H1 (cell line): ENCODE measurements around the gene MPC1. TPM values are rescaled to one million over a fixed set of nuclear protein-coding genes. Genes with fewer than 3 reads are reported as not detected.

Experiments used
- CTCF ChIA-PET: fragments of 300-600 bp; sonication (Branson Sonifier 250); formaldehyde crosslinking; loops from one replicate; lab custom pipeline; 2021; ENCODE audit not compliant: partially characterized antibody; lab: Charles Lee
- POLR2A ChIA-PET: fragments of 300-600 bp; sonication (Branson Sonifier 250); formaldehyde crosslinking; loops from one replicate; lab custom pipeline; 2021; ENCODE audit warnings: inconsistent platforms; ENCODE audit not compliant: partially characterized antibody; lab: Charles Lee
- DNase-seq, 2 experiments: peaks; one replicate each; pipeline versions ENCODE4 v3.0.0 to v3.0.0-alpha.2; 2010 to 2022; ENCODE audit warnings: low spot score in 2 of 2, low read depth in 1 of 2, mixed read lengths in 1 of 2
- FAIRE-seq: peaks from 2 replicates; lab custom pipeline; 2011; peaks lifted over from hg19 to GRCh38; lab: Jason Lieb, UNC
- H2AFZ ChIP-seq: 2 replicates; pipeline ENCODE4 v1.8.1; 2012; ENCODE audit warnings: low read length, inconsistent platforms
- H2AK5ac ChIP-seq: 2 replicates; pipeline ENCODE4 v1.6.1; 2013; ENCODE audit warnings: low read depth, low read length
- H2BK120ac ChIP-seq: replicated peaks from 2 replicates; pipeline ENCODE3; 2013; ENCODE audit warnings: low read depth, low read length, inconsistent platforms
- H2BK12ac ChIP-seq: 2 replicates; pipeline ENCODE4 v1.6.1; 2013; ENCODE audit warnings: low read depth, low read length
- H2BK15ac ChIP-seq: 2 replicates; pipeline ENCODE4 v1.6.1; 2013; ENCODE audit warnings: low read length
- H2BK20ac ChIP-seq: 2 replicates; pipeline ENCODE4 v1.6.1; 2013; ENCODE audit warnings: low read length
- H2BK5ac ChIP-seq: 2 replicates; pipeline ENCODE4 v1.6.1; 2013; ENCODE audit warnings: low read depth, low read length
- H3K14ac ChIP-seq: 2 replicates; pipeline ENCODE4 v1.6.1; 2013; ENCODE audit warnings: inconsistent platforms; ENCODE audit not compliant: insufficient read length
- H3K18ac ChIP-seq: 2 replicates; pipeline ENCODE4 v1.6.1; 2013; ENCODE audit warnings: low read length; ENCODE audit errors: extremely low read depth
- H3K23ac ChIP-seq: 2 replicates; pipeline ENCODE4 v1.6.1; 2013; ENCODE audit warnings: inconsistent platforms; ENCODE audit not compliant: insufficient read length
- H3K23me2 ChIP-seq: 2 replicates; pipeline ENCODE4 v1.6.1; 2013; ENCODE audit warnings: low read depth, low read length
- H3K27ac ChIP-seq: 2 replicates; pipeline ENCODE4 v1.6.1; 2011; ENCODE audit warnings: low read depth, low read length, inconsistent platforms
- H3K27me3 ChIP-seq, 4 experiments: replicated peaks in 1 of 4; 1 replicate in 1 of 4; 2 replicates in 3 of 4; pipeline versions ENCODE4 v1.6.1 to v1.8.1; 2011 to 2013; ENCODE audit warnings: low read length in 3 of 4, mild to moderate bottlenecking in 3 of 4, inconsistent platforms in 2 of 4, mixed read lengths in 2 of 4, moderate library complexity in 1 of 4; ENCODE audit not compliant: control insufficient read depth in 3 of 4, insufficient read depth in 3 of 4; ENCODE audit errors: extremely low read depth in 1 of 4
- H3K36me3 ChIP-seq, 4 experiments: 2 replicates each; pipeline versions ENCODE4 v1.6.1 to v1.8.1; 2011 to 2013; ENCODE audit warnings: mild to moderate bottlenecking in 4 of 4, low read length in 3 of 4, moderate library complexity in 2 of 4, control low read depth in 1 of 4, inconsistent platforms in 1 of 4; ENCODE audit not compliant: insufficient read depth in 4 of 4, control insufficient read depth in 2 of 4
- H3K4ac ChIP-seq: replicated peaks from 2 replicates; pipeline ENCODE3; 2013; ENCODE audit warnings: low read length, low read depth, mixed read lengths, inconsistent platforms; ENCODE audit not compliant: insufficient read length
- H3K4me1 ChIP-seq, 4 experiments: replicated peaks in 1 of 4; 1 replicate in 1 of 4; 2 replicates in 3 of 4; pipeline versions ENCODE4 v1.6.1 to v1.8.1; 2011 to 2013; ENCODE audit warnings: low read length in 3 of 4, inconsistent platforms in 2 of 4, mixed read lengths in 1 of 4; ENCODE audit not compliant: insufficient read depth in 4 of 4, control insufficient read depth in 3 of 4
- H3K4me2 ChIP-seq, 2 experiments: 2 replicates each; pipeline versions ENCODE4 v1.6.1 to v1.8.1; 2011 to 2013; ENCODE audit warnings: low read depth in 2 of 2, low read length in 2 of 2, control low read depth in 1 of 2, inconsistent platforms in 1 of 2, mild to moderate bottlenecking in 1 of 2; ENCODE audit not compliant: insufficient read depth in 1 of 2
- H3K4me3 ChIP-seq, 4 experiments: fragments of 200-600, 300-600 bp in 1 of 4; sonication (generic), shearing (Covaris generic), sonication (Bioruptor Twin) in 1 of 4; 2 replicates each; pipeline versions ENCODE4 v1.5.1 to v1.8.1; 2011 to 2016; ENCODE audit warnings: low read length in 4 of 4, low read depth in 3 of 4, control low read depth in 2 of 4, inconsistent platforms in 2 of 4, mild to moderate bottlenecking in 2 of 4, mixed read lengths in 1 of 4, moderate library complexity in 1 of 4; ENCODE audit not compliant: insufficient read depth in 2 of 4; ENCODE audit errors: extremely low read depth in 1 of 4
- H3K56ac ChIP-seq: replicated peaks from 2 replicates; pipeline ENCODE3; 2013; ENCODE audit warnings: low read depth, mild to moderate bottlenecking, mixed read lengths, low read length, inconsistent platforms; ENCODE audit not compliant: insufficient read length
- H3K79me1 ChIP-seq: 2 replicates; pipeline ENCODE4 v1.6.1; 2013; ENCODE audit warnings: low read depth, low read length, control low read depth
- H3K79me2 ChIP-seq, 2 experiments: 2 replicates each; pipeline versions ENCODE4 v1.6.1 to v1.8.1; 2012 to 2013; ENCODE audit warnings: low read length in 2 of 2, mild to moderate bottlenecking in 2 of 2, inconsistent platforms in 1 of 2; ENCODE audit not compliant: insufficient read depth in 2 of 2, control insufficient read depth in 1 of 2
- H3K9ac ChIP-seq, 4 experiments: replicated peaks in 1 of 4; 1 replicate in 1 of 4; 2 replicates in 3 of 4; pipeline versions ENCODE4 v1.6.1 to v1.8.1; 2011 to 2013; ENCODE audit warnings: low read depth in 3 of 4, low read length in 3 of 4, control low read depth in 2 of 4, mild to moderate bottlenecking in 2 of 4, moderate library complexity in 2 of 4, inconsistent platforms in 1 of 4; ENCODE audit errors: extremely low read depth in 1 of 4
- H3K9me3 ChIP-seq, 2 experiments: 2 replicates each; pipeline versions ENCODE4 v1.6.1 to v1.8.1; 2012 to 2013; ENCODE audit warnings: mild to moderate bottlenecking in 2 of 2, moderate library complexity in 2 of 2, control low read depth in 1 of 2, inconsistent platforms in 1 of 2, low read depth in 1 of 2, low read length in 1 of 2, mixed read lengths in 1 of 2; ENCODE audit not compliant: insufficient read depth in 2 of 2
- H4K20me1 ChIP-seq, 2 experiments: replicated peaks in 1 of 2; 2 replicates each; pipeline versions ENCODE3 to v1.8.1; 2011 to 2013; ENCODE audit warnings: inconsistent platforms in 2 of 2, low read length in 2 of 2, mild to moderate bottlenecking in 1 of 2; ENCODE audit not compliant: insufficient read depth in 2 of 2, control insufficient read depth in 1 of 2
- H4K5ac ChIP-seq: 2 replicates; pipeline ENCODE4 v1.6.1; 2013; ENCODE audit warnings: low read length, low read depth, mixed read lengths, inconsistent platforms; ENCODE audit not compliant: insufficient read length
- H4K8ac ChIP-seq: 2 replicates; pipeline ENCODE4 v1.8.0; 2013; ENCODE audit warnings: mild to moderate bottlenecking, moderate library complexity, low read length, inconsistent platforms; ENCODE audit not compliant: insufficient read depth; ENCODE audit errors: extremely low read depth
- H4K91ac ChIP-seq: replicated peaks from 2 replicates; pipeline ENCODE3; 2013; ENCODE audit warnings: low read length, mixed read lengths, inconsistent platforms; ENCODE audit not compliant: insufficient read length
- FOSL1 ChIP-seq: IDR thresholded peaks from 2 replicates; pipeline ENCODE4 v1.6.1; 2011; ENCODE audit warnings: mild to moderate bottlenecking, low read depth, low read length, moderate library complexity; ENCODE audit not compliant: insufficient read depth
- KDM5A ChIP-seq: fragments of 200-600 bp; IDR thresholded peaks from 2 replicates; pipeline ENCODE4 v1.7.1; 2012; ENCODE audit warnings: mild to moderate bottlenecking, low read length, inconsistent platforms, mixed read lengths
- NRF1 ChIP-seq: IDR thresholded peaks from 2 replicates; pipeline ENCODE4 v1.6.1; 2011; ENCODE audit warnings: mild to moderate bottlenecking, low read depth, low read length, improper control_type of control experiment
- SIN3A ChIP-seq, 2 experiments: IDR thresholded peaks in 1 of 2; conservative IDR thresholded peaks in 1 of 2; 2 replicates each; pipeline ENCODE4 v1.6.1; 2011 to 2012; ENCODE audit warnings: low read length in 2 of 2, improper control_type of control experiment in 1 of 2, low read depth in 1 of 2, mild to moderate bottlenecking in 1 of 2
- SIX5 ChIP-seq: IDR thresholded peaks from 2 replicates; pipeline ENCODE4 v1.6.1; 2011; ENCODE audit warnings: mild to moderate bottlenecking, low read depth, low read length
- SP1 ChIP-seq: IDR thresholded peaks from 2 replicates; pipeline ENCODE4 v1.6.1; 2011; ENCODE audit warnings: low read depth, low read length
- TCF12 ChIP-seq: IDR thresholded peaks from 2 replicates; pipeline ENCODE4 v1.6.1; 2011; ENCODE audit warnings: low read depth, mild to moderate bottlenecking, low read length
- TEAD4 ChIP-seq: IDR thresholded peaks from 2 replicates; pipeline ENCODE4 v1.6.1; 2012; ENCODE audit warnings: low read depth, low read length, inconsistent platforms, mixed read lengths
- WGBS, 2 experiments: shearing (Covaris generic) in 1 of 2; methylation state at CpG; one replicate each; pipeline versions ENCODE4 v1.1.6 to v1.1.7; 2013 to 2015; ENCODE audit warnings: low lambda C conversion rate in 2 of 2, mixed read lengths in 2 of 2, inconsistent platforms in 1 of 2, low coverage in 1 of 2, missing lambda C conversion rate in 1 of 2; ENCODE audit not compliant: insufficient replicate concordance in 2 of 2, insufficient coverage in 1 of 2, insufficient read length in 1 of 2; ENCODE audit errors: extremely low coverage in 1 of 2, missing lambda C conversion rate in 1 of 2; 5-methylcytosine and 5-hydroxymethylcytosine counted together
- polyA plus RNA-seq, 7 experiments: library from polyadenylated mRNA; depleted of rRNA in 3 of 7; stranded (reverse) in 5 of 7; unstranded in 2 of 7; fragments of >200 nt in 5 of 7; fragments of 200-250 nt in 2 of 7; gene quantifications; 1 replicate in 5 of 7; 2 replicates in 1 of 7; 4 replicates in 1 of 7; pipeline versions ENCODE4 v1.2.1 to v1.2.3, GENCODE V29; 2011 to 2013; ENCODE audit warnings: missing spikeins in 2 of 7, mixed read lengths in 2 of 7
- total RNA-seq: library from RNA; stranded (reverse); fragmentation: NEBNext Ultra II Directional; extraction: Animal tissue kit (Norgen Biotek cat#: 25700); gene quantifications from 2 replicates; pipeline ENCODE4 v1.2.1, GENCODE V29; 2021

Gene MPC1
- total and polyA plus RNA-seq, 2 of the 8 experiments (the other 6 are each of a cell fraction or from before 2014, with no cell fraction given) = 10.2 to 12.6 TPM

- Histone ChIP-seq H3K79me1 (no peaks in the 10 kb centered on the region; the same call in 1 of the 2 replicates), H2BK5ac (peak overlapping the region; percentile 67; the same call in 1 of the 2 replicates), H3K79me2 (no peaks in the 10 kb centered on the region), H3K27me3 (no peaks in the 10 kb centered on the region), H3K4me3 (no peak overlapping the region), H3K23ac (no peak overlapping the region), H4K8ac (no peak overlapping the region), H3K14ac (no peak overlapping the region), H3K4ac (no peak overlapping the region), H4K20me1 (no peaks in the 10 kb centered on the region), H3K9me3 (no peaks in the 10 kb centered on the region), H4K91ac (no peak overlapping the region), H3K27ac (no peak overlapping the region), H3K4me1 (no peaks in the 10 kb centered on the region; a peak in 1 of 7 replicates), H2BK120ac (no peak overlapping the region), H3K4me2 (no peak overlapping the region), H2BK12ac (peak overlapping the region; percentile 29; the same call in 1 of the 2 replicates), H2BK15ac (0 out of 2 replicates have a peak overlapping the region, but pooled peaks have one; percentile 7), H3K18ac (no peak overlapping the region), H3K9ac (no peak overlapping the region), H2AFZ (no peak overlapping the region), H3K56ac (no peak overlapping the region), H2AK5ac (0 out of 2 replicates have a peak overlapping the region, but pooled peaks have one; percentile 26), H4K5ac (no peak overlapping the region), H3K23me2 (no peaks in the 10 kb centered on the region), H2BK20ac (no peak overlapping the region), H3K36me3 (no peaks in the 10 kb centered on the region)
- CTCF ChIA-PET = interaction anchor here (0.6 to 1.1 kb wide), 4 partner anchors 17 to 1090 kb away, joined by 3 to 4 read pairs (median 3); no protein-coding TSS in a partner anchor
- POLR2A ChIA-PET = interaction anchor here (2.4 kb wide), 1 partner anchor 11 kb away, joined by 7 read pairs; no protein-coding TSS in a partner anchor
- DNase-seq = no peak
- FAIRE-seq = no peak
- WGBS, 2 experiments = 95% methylated on average over 1 of the region's 1 CpG; no CpG with 5 or more reads in 1 of the 2 experiments
- no peak for TF ChIP-seq FOSL1
- TF ChIP-seq SIN3A (conservative IDR thresholded peaks at IDR 0.05 in 1 of 2, IDR thresholded peaks at IDR 0.05 in 1 of 2; ENCODE audit: low read depth in 1 of 2, low read length in 2 of 2) = no peak
- TF ChIP-seq TCF12 = no peak
- TF ChIP-seq KDM5A = no peak
- TF ChIP-seq NRF1 = no peak
- TF ChIP-seq TEAD4 = no peak
- no peak for TF ChIP-seq SP1
- no peak for TF ChIP-seq SIX5
These were observed 7.7 kb downstream of the MPC1 start for GRCh38 chr6:166375013-166375412.
